Stimulated activated CD8-positive, alpha-beta memory T cell treated with anti-CD3 and anti-CD28 coated beads, Interleukin-4, amount 100 ng/mL, for 48 hours (primary cell): Measurements from ENCODE around the gene CCDC138.

Experiments used
- DNase-seq: peaks from one replicate; pipeline ENCODE4 v3.0.0-alpha.2; 2020

The CCDC138 gene

GRCh38 chr2:108919571-108920373, 133.2 kb downstream of the CCDC138 start:
- no peak for DNase-seq

- DNase-seq = no peak
These were observed 134.1 kb downstream of the CCDC138 start for GRCh38 chr2:108920686-108921085.

GRCh38 chr2:108921096-108922030, 134.8 kb downstream of the CCDC138 start:
- no peak for DNase-seq

- DNase-seq = no peak
These were observed 135.8 kb downstream of the CCDC138 start for GRCh38 chr2:108922141-108922915.

GRCh38 chr2:108923019-108923700, 136.6 kb downstream of the CCDC138 start:
- no peak for DNase-seq

GRCh38 chr2:108923736-108924579, 137.4 kb downstream of the CCDC138 start:
- DNase-seq = no peak

- no peak for DNase-seq
These were observed 138.1 kb downstream of the CCDC138 start for GRCh38 chr2:108924580-108925251.

- no peak for DNase-seq
These were observed 138.7 kb downstream of the CCDC138 start for GRCh38 chr2:108925286-108925685.

- no peak for DNase-seq
These were observed 139.2 kb downstream of the CCDC138 start for GRCh38 chr2:108925735-108926134.
